ENCODE results near the gene SEMA3D.

- TF ChIP-seq CTCF (IDR thresholded peaks at IDR 0.05 in 8 of 11, conservative IDR thresholded peaks at IDR 0.05 in 3 of 11) (no peak), POLR2A (IDR thresholded peaks at IDR 0.05) (no peak)
Measured at GRCh38 chr7:85097844-85098243, 89.0 kb downstream of the SEMA3D start.

Data from spleen (tissue), 7 donors.